Loucy (cell line): Measurements from ENCODE around the gene PYCR2.

ENCODE experiments used
- EZH2phosphoT487 ChIP-seq: fragments of 200-600 bp; IDR thresholded peaks from 2 replicates; pipeline ENCODE4 v1.6.1; 2018; ENCODE audit warnings: antibody characterized with exemption, mild to moderate bottlenecking, moderate library complexity, borderline replicate concordance
- TF ChIP-seq, protein P1 (sequence below): fragments of 200-600 bp; sonication (generic); conservative IDR thresholded peaks from 2 replicates; pipeline ENCODE4 v1.5.1; 2014; ENCODE audit warnings: mild to moderate bottlenecking, antibody characterized with exemption, low read length

DNA sequence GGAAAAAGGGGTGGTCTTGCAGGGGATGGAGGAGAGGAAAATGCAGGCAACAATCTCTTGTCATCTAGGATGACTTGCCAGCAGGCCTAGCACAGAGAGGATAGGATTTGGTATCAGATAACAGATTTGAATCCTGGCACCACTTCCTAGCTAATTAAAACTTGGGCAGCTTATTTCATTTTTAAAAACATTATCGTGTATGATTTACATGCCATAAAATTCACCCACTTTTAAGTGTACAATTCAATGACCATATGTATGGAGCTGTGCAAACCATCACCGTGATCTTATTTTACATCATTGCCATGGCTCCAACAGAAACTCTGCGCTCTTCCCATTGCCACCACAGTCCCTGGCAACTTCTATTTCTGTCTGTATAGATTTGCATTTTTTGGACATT is 6.9 kb downstream of the PYCR2 start:
- no peak for TF ChIP-seq EZH2phosphoT487
- TF ChIP-seq, protein P1, sequence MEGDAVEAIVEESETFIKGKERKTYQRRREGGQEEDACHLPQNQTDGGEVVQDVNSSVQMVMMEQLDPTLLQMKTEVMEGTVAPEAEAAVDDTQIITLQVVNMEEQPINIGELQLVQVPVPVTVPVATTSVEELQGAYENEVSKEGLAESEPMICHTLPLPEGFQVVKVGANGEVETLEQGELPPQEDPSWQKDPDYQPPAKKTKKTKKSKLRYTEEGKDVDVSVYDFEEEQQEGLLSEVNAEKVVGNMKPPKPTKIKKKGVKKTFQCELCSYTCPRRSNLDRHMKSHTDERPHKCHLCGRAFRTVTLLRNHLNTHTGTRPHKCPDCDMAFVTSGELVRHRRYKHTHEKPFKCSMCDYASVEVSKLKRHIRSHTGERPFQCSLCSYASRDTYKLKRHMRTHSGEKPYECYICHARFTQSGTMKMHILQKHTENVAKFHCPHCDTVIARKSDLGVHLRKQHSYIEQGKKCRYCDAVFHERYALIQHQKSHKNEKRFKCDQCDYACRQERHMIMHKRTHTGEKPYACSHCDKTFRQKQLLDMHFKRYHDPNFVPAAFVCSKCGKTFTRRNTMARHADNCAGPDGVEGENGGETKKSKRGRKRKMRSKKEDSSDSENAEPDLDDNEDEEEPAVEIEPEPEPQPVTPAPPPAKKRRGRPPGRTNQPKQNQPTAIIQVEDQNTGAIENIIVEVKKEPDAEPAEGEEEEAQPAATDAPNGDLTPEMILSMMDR: no peak
